GM12878 (cell line): ENCODE data around the gene SPRYD7. TPM values are rescaled to one million over a fixed set of nuclear protein-coding genes. Genes with fewer than 3 reads are reported as not detected.

ENCODE experiments used
- RAD51 ChIP-seq: fragments of 450-650 bp; IDR thresholded peaks from 2 replicates; pipeline ENCODE4 v1.6.1; 2016; ENCODE audit warnings: moderate library complexity, mild to moderate bottlenecking, inconsistent platforms
- SIN3A ChIP-seq: IDR thresholded peaks from 2 replicates; pipeline ENCODE4 v1.6.1; 2012; ENCODE audit warnings: low read depth, low read length, improper control_type of control experiment
- SUPT20H ChIP-seq: IDR thresholded peaks from 2 replicates; pipeline ENCODE4 v1.6.1; 2011; ENCODE audit warnings: low read depth, mild to moderate bottlenecking, low read length, moderate library complexity, borderline replicate concordance; ENCODE audit not compliant: control insufficient read depth
- polyA plus RNA-seq, 11 experiments: library from polyadenylated mRNA; depleted of rRNA in 4 of 11; unstranded in 6 of 11; stranded (reverse) in 5 of 11; fragments of >200 nt; fragmentation: Nextera tagmentation in 4 of 11; fragmentation: Illumina TruSeq in 1 of 11; extraction: Ambion mirVana in 4 of 11; extraction: Trizol in 1 of 11; gene quantifications; 1 replicate in 1 of 11; 2 replicates in 10 of 11; pipeline versions ENCODE4 v1.2.1 to v1.2.3, GENCODE V29; 2011 to 2016; ENCODE audit warnings: inconsistent platforms in 2 of 11, missing spikeins in 2 of 11, low read depth in 1 of 11
- total RNA-seq, 4 experiments: library from RNA; depleted of rRNA in 3 of 4; stranded (reverse); fragments of >200 nt in 3 of 4; fragmentation: Illumina TruSeq in 1 of 4; extraction: Trizol in 1 of 4; gene quantifications; 2 replicates each; pipeline versions ENCODE4 v1.2.1 to v1.2.3, GENCODE V29; 2013 to 2021
- TF ChIP-seq, protein P1 (sequence below), 3 experiments: IDR thresholded peaks in 2 of 3; conservative IDR thresholded peaks in 1 of 3; 2 replicates each; pipeline ENCODE4 v1.5.1; 2011; ENCODE audit warnings: low read depth in 3 of 3, low read length in 3 of 3, mild to moderate bottlenecking in 3 of 3, control low read depth in 2 of 3, moderate library complexity in 2 of 3, inconsistent platforms in 1 of 3, mixed read lengths in 1 of 3; ENCODE audit not compliant: control insufficient read depth in 2 of 3, insufficient read depth in 1 of 3; ENCODE audit errors: extremely low read depth in 1 of 3
- TF ChIP-seq, protein P2 (sequence below): IDR thresholded peaks from 2 replicates; pipeline ENCODE4 v1.6.1; 2012; ENCODE audit warnings: low read depth, low read length, improper control_type of control experiment
- TF ChIP-seq, protein P3 (sequence below): fragments of 450-650 bp; IDR thresholded peaks from 2 replicates; pipeline ENCODE4 v1.6.1; 2016; ENCODE audit warnings: mild to moderate bottlenecking, moderate library complexity, borderline replicate concordance

SPRYD7 gene
- total and polyA plus RNA-seq, 10 of the 15 experiments (the other 5 are each of a cell fraction or from before 2014, with no cell fraction given) = 5.3 to 18.7 (median 9.6) TPM

DNA sequence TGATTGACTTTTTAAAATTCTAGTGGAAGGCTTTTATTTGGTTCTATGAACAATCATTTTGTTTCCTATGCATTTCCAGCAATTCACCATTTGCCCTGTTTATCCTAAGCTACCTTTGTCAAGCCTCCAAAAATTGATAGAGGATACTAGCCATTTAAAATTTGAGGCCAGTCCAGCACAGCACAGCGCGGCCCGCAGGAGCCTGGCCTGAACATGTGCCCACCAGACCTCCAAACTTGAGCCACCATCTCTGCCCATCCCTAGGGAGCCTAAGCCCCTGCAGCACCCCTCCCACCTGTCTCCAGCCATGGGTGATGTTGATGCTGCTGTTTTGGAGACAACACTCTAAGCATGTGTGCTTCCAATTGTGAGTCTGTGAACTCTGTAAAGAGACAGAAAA, 57.5 kb downstream of the SPRYD7 start (continued):
- TF ChIP-seq, protein P1, sequence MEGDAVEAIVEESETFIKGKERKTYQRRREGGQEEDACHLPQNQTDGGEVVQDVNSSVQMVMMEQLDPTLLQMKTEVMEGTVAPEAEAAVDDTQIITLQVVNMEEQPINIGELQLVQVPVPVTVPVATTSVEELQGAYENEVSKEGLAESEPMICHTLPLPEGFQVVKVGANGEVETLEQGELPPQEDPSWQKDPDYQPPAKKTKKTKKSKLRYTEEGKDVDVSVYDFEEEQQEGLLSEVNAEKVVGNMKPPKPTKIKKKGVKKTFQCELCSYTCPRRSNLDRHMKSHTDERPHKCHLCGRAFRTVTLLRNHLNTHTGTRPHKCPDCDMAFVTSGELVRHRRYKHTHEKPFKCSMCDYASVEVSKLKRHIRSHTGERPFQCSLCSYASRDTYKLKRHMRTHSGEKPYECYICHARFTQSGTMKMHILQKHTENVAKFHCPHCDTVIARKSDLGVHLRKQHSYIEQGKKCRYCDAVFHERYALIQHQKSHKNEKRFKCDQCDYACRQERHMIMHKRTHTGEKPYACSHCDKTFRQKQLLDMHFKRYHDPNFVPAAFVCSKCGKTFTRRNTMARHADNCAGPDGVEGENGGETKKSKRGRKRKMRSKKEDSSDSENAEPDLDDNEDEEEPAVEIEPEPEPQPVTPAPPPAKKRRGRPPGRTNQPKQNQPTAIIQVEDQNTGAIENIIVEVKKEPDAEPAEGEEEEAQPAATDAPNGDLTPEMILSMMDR (IDR thresholded peaks at IDR 0.05 in 2 of 3, conservative IDR thresholded peaks at IDR 0.05 in 1 of 3; ENCODE audit: control insufficient read depth in 2 of 3, extremely low read depth in 1 of 3, insufficient read depth in 1 of 3, low read depth in 3 of 3, low read length in 3 of 3) = no peak
- TF ChIP-seq RAD51 = no peak
- TF ChIP-seq, protein P2, sequence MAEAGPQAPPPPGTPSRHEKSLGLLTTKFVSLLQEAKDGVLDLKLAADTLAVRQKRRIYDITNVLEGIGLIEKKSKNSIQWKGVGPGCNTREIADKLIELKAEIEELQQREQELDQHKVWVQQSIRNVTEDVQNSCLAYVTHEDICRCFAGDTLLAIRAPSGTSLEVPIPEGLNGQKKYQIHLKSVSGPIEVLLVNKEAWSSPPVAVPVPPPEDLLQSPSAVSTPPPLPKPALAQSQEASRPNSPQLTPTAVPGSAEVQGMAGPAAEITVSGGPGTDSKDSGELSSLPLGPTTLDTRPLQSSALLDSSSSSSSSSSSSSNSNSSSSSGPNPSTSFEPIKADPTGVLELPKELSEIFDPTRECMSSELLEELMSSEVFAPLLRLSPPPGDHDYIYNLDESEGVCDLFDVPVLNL = no peak
- TF ChIP-seq SIN3A = no peak
- TF ChIP-seq SUPT20H = no peak
- TF ChIP-seq, protein P3, sequence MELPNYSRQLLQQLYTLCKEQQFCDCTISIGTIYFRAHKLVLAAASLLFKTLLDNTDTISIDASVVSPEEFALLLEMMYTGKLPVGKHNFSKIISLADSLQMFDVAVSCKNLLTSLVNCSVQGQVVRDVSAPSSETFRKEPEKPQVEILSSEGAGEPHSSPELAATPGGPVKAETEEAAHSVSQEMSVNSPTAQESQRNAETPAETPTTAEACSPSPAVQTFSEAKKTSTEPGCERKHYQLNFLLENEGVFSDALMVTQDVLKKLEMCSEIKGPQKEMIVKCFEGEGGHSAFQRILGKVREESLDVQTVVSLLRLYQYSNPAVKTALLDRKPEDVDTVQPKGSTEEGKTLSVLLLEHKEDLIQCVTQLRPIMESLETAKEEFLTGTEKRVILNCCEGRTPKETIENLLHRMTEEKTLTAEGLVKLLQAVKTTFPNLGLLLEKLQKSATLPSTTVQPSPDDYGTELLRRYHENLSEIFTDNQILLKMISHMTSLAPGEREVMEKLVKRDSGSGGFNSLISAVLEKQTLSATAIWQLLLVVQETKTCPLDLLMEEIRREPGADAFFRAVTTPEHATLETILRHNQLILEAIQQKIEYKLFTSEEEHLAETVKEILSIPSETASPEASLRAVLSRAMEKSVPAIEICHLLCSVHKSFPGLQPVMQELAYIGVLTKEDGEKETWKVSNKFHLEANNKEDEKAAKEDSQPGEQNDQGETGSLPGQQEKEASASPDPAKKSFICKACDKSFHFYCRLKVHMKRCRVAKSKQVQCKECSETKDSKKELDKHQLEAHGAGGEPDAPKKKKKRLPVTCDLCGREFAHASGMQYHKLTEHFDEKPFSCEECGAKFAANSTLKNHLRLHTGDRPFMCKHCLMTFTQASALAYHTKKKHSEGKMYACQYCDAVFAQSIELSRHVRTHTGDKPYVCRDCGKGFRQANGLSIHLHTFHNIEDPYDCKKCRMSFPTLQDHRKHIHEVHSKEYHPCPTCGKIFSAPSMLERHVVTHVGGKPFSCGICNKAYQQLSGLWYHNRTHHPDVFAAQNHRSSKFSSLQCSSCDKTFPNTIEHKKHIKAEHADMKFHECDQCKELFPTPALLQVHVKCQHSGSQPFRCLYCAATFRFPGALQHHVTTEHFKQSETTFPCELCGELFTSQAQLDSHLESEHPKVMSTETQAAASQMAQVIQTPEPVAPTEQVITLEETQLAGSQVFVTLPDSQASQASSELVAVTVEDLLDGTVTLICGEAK = no peak
